Thymus (tissue), 11 donors: Measurements from ENCODE around the gene ADAMTS2. TPM values are rescaled to one million over a fixed set of nuclear protein-coding genes. Genes with fewer than 3 reads are reported as not detected.

Source experiments
- DNase-seq, 9 donors: peaks; one replicate each; pipeline ENCODE4 v3.0.0-alpha.2; 2013; ENCODE audit warnings: low spot score in 9 of 9, low read depth in 6 of 9, missing footprints in 1 of 9
- H3K27ac ChIP-seq, 2 donors: one replicate each; pipeline ENCODE4 v1.5.1; 2013; ENCODE audit warnings: control low read depth in 1 of 2, low read depth in 1 of 2, low read length in 1 of 2, mild to moderate bottlenecking in 1 of 2, moderate library complexity in 1 of 2
- H3K27me3 ChIP-seq, 2 donors: one replicate each; pipeline ENCODE4 v1.5.1; 2013; ENCODE audit warnings: low read length in 1 of 2; ENCODE audit not compliant: control insufficient read depth in 2 of 2, insufficient read depth in 1 of 2
- H3K36me3 ChIP-seq, 2 donors: one replicate each; pipeline ENCODE4 v1.5.1; 2013; ENCODE audit warnings: low read length in 1 of 2, mild to moderate bottlenecking in 1 of 2, moderate library complexity in 1 of 2; ENCODE audit not compliant: control insufficient read depth in 2 of 2, insufficient read depth in 2 of 2
- H3K4me1 ChIP-seq, 2 donors: one replicate each; pipeline ENCODE4 v1.5.1; 2013; ENCODE audit warnings: low read length in 2 of 2; ENCODE audit not compliant: control insufficient read depth in 2 of 2, insufficient read depth in 2 of 2
- H3K4me3 ChIP-seq, 2 donors: one replicate each; pipeline ENCODE4 v1.5.1; 2013; ENCODE audit warnings: low read length in 2 of 2, control low read depth in 1 of 2, mild to moderate bottlenecking in 1 of 2
- H3K9me3 ChIP-seq, 2 donors: one replicate each; pipeline ENCODE4 v1.5.1; 2013; ENCODE audit warnings: low read length in 1 of 2, mild to moderate bottlenecking in 1 of 2; ENCODE audit not compliant: control insufficient read depth in 2 of 2, insufficient read depth in 1 of 2
- WGBS: extraction: QIAGEN DNeasy Blood & Tissue Kit; methylation state at CpG from one replicate; pipeline ENCODE4 v1.1.7; 2013; 5-methylcytosine and 5-hydroxymethylcytosine counted together
- polyA plus RNA-seq: library from polyadenylated mRNA; stranded (reverse); fragments of 200-250 nt; gene quantifications from one replicate; pipeline ENCODE4 v1.2.3, GENCODE V29; 2013
- total RNA-seq: library from RNA; stranded (reverse); fragments of 120-200 nt; gene quantifications from one replicate; pipeline ENCODE4 v1.2.4, GENCODE V29; 2013
- donor health status: healthy.

Gene ADAMTS2
- total and polyA plus RNA-seq, 2 donors, result 1.3 to 1.4 TPM

DNA sequence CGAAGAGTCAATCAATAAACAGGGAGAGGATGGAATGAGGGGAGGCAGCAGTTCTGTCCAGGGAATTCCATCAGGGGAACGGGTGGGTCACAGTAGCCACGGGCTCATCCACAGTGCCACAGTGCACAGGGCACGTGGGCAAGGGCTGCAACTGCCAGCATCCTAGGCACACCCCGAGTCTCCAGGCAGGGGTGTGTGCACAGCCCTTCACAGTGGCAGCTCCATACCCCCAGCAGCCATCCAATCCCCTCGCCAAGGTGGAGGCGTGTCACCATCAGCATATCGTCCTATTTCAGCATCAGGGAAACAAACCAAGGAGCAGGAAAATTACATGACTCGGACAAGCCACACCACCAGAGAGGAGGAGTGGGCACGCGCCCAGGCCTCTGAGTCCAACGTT is 133.6 kb downstream of the ADAMTS2 start:
- no peak overlapping the region for H3K4me3 ChIP-seq
- no peak overlapping the region for H3K27ac ChIP-seq
- no peaks in the 10 kb centered on the region for H3K27me3 ChIP-seq
- peaks cover 0 to 5% of the 10 kb centered on the region in 2 donors for H3K9me3 ChIP-seq
- no peaks in the 10 kb centered on the region for H3K4me1 ChIP-seq
- DNase-seq, result no peak
- H3K36me3 ChIP-seq, result no peaks in the 10 kb centered on the region
- 96% methylated on average over 12 of the region's 12 CpGs for whole genome bisulfite sequencing

DNA sequence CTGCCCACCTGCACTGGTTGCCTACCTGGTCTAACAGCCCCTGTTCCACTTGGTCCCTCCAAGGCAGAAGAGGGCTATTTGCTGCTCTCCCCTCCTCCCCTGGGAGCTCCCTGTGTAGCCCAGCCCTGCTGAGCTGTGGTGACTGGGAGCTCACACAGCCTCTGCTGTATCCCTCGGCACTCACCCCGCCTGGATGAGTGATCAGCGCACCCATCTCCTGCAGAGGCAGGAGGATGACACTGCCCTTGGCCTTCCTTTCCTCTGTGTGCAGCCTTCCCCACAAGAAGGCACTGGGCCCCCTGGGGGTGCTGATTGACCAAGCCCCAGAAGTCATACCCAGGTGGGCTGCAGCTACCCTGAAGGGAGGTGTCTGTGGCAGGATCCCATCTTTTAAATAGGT is 134.2 kb downstream of the ADAMTS2 start:
- H3K4me1 ChIP-seq, result no peaks in the 10 kb centered on the region

DNA sequence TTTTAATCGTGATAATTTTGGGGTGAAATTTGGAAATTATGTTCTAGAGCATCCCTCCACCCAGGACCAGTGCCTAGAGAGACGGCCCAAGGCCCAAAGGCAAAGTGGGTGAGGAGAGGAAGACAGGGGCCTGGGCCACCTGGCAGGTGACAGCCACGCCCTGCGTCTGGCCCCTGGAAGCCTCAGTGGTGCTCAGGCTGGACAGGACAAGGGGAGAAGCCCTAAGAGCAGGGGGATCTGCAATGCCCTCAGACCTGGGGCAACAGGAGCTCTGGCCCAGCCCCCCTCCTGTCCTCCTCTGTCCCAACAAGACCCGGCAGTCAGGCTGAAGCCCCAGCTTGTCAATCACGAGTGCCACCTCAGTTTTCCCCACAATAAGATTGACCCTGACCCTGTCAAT is 134.8 kb downstream of the ADAMTS2 start:
- DNase-seq, result no peak
- peaks cover 0 to 5% of the 10 kb centered on the region in 2 donors for H3K9me3 ChIP-seq
- no peaks in the 10 kb centered on the region for H3K36me3 ChIP-seq
- H3K4me3 ChIP-seq, result no peak overlapping the region
- H3K4me1 ChIP-seq, result no peaks in the 10 kb centered on the region
- no peak overlapping the region for H3K27ac ChIP-seq
- H3K27me3 ChIP-seq, result no peaks in the 10 kb centered on the region
- WGBS, result 93% methylated on average over 6 of the region's 6 CpGs

More for the DNA sequence above, 134.2 kb downstream of the ADAMTS2 start:
- H3K36me3 ChIP-seq, result no peaks in the 10 kb centered on the region
- H3K27ac ChIP-seq, result peak overlapping the region in 1 of 2 donors; percentile 8
- 95% methylated on average over 3 of the region's 3 CpGs for WGBS
- DNase-seq, result no peak
- peaks cover 0 to 5% of the 10 kb centered on the region in 2 donors for H3K9me3 ChIP-seq
- H3K27me3 ChIP-seq, result no peaks in the 10 kb centered on the region
- no peak overlapping the region for H3K4me3 ChIP-seq

DNA sequence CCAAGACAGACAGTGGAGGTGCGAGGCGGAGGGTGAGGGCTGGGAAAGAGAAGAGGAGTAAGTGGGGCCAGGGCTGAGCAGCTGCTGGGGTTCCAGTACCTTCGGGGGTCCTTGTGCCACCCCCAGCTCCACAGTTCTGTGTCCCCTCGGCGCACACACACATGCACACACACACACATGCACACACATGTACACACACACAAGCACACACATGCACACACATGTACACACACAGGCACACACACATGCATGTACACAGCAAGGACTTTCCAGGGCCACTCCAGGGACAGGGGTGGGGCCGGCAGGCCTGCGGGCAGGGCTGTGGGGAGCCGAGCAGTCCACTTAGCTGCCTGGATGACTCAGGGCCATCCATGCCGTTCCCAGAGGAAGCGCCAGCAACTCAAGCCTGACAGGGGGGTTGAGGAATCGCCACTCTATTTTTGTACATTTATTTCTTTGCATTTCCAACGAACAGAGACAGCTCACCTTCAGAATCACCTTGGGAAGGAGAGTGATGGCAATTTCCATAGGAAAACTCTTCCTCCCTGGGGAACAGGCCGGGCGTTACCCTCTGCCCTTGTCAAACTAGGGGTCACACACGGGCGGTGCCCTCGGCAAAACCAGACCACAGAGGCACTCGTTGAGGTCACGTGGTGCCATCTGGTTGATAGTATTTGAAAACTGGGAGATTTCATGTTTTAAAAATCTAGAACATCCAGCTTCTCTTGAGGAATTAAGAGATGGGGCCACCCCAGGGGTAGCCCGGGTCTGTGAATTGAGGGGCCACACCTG is 135.7 kb downstream of the ADAMTS2 start:
- H3K36me3 ChIP-seq, result no peaks in the 10 kb centered on the region
- DNase-seq, result no peak
- 88% methylated on average over 20 of the region's 20 CpGs for WGBS

DNA sequence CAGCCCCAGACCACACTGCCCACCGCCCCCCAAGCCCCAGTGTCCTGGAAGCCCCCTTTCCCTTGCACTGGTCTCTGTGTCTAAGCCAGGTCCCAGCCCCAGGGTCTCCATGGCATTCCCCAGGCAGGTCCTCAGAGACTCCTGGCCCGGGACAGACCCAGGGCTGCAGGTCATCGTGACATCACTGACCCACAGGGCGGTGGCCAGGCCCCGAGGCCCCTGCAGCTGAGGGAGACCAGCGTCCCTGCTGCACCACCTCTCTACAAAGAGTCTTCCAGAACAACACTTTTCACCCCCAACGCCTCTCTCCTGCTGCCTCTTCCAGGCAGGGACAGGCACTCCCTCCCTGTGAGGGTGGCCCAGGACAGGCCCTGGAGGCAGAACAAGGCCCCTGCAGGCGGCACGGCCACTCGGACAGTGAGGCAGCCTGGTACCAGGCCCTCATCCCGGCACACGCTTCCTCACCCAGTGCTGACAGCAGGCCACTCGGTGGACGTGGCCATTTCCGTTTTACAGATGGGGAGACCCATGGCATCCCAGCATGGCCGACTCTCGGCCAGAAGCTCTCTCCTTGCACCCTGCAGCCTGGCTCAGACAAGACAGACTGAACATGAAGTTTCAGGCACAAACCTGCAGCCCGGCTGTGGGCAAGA is 136.4 kb downstream of the ADAMTS2 start:
- Histone ChIP-seq H3K36me3 (no peaks in the 10 kb centered on the region), H3K4me1 (no peaks in the 10 kb centered on the region), H3K9me3 (peaks cover 0 to 5% of the 10 kb centered on the region in 2 donors), H3K27ac (no peak overlapping the region), H3K4me3 (no peak overlapping the region), H3K27me3 (no peaks in the 10 kb centered on the region)
- DNase-seq, result no peak
- WGBS, result 95% methylated on average over 18 of the region's 18 CpGs

More for the DNA sequence above, 135.7 kb downstream of the ADAMTS2 start:
- Histone ChIP-seq H3K27ac (no peak overlapping the region), H3K9me3 (peaks cover 0 to 5% of the 10 kb centered on the region in 2 donors), H3K4me1 (no peaks in the 10 kb centered on the region), H3K27me3 (no peaks in the 10 kb centered on the region), H3K4me3 (no peak overlapping the region)

DNA sequence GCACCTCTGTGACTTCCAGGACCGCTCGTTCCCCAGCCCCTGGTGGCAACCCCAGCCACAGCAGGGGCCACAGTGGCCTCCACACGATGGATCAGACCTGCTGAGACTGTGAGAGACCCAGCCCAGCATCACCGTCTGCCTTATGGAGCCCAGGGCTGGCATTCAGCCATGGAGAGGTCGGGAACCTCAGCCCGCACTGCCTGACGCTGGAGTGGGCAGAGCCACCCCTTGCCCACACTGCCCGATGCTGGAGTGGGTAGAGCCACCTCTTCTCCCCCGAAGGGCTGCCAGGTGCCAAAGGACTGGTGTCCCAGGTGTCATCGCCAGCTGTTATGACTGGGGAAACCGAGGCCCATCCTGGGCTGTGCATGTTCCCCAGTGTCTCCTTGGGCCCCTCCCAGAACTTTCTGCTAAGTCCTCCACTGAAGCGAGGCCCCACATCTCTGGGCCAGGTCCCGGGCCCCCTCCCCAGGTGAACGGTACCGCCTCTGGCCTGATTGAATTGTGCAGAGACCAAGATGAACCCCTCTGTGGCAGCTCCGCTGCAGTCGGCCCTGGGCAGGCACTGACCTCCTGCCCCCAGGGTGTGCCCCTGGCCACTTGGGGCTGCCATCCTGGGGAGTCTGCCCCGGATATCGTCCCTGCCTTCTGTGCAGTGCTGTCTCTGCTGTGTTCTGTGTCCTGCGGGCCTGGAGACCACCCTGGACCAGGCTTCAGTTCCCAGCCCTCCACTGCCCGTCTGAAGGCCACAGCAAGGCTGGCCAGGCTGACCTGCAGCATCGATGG is 137.1 kb downstream of the ADAMTS2 start:
- peaks cover 0 to 5% of the 10 kb centered on the region in 2 donors for H3K9me3 ChIP-seq
- no peaks in the 10 kb centered on the region for H3K27me3 ChIP-seq
- no peak overlapping the region for H3K4me3 ChIP-seq
- no peak overlapping the region for H3K27ac ChIP-seq
- no peak for DNase-seq
- no peaks in the 10 kb centered on the region for H3K4me1 ChIP-seq
- no peaks in the 10 kb centered on the region for H3K36me3 ChIP-seq
- WGBS, result 88% methylated on average over 22 of the region's 22 CpGs

DNA sequence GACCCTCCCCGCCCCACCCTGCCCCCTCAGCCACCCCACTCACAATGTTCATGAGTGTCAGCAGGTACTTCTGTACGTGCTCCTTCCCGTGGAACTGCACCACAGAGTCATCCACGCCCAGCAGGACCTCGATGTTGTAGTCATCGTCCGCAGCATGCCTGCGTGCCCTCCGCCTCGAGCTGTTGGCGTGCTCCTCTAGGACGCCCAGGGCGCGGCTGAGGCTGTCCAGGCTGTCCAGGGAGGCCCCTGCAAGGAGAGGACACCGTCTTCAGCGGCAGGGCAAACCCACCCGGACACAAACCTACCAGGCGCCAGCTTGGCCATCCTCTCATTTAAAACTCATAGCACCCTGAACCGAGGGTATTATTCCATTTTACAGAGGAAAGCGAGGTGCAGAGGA is 137.8 kb downstream of the ADAMTS2 start:
- Histone ChIP-seq H3K27me3 (no peaks in the 10 kb centered on the region), H3K27ac (no peak overlapping the region), H3K4me1 (no peaks in the 10 kb centered on the region), H3K36me3 (no peaks in the 10 kb centered on the region), H3K9me3 (peaks cover 0 to 5% of the 10 kb centered on the region in 2 donors), H3K4me3 (no peak overlapping the region)
- DNase-seq, result no peak
- WGBS, result 87% methylated on average over 20 of the region's 20 CpGs

DNA sequence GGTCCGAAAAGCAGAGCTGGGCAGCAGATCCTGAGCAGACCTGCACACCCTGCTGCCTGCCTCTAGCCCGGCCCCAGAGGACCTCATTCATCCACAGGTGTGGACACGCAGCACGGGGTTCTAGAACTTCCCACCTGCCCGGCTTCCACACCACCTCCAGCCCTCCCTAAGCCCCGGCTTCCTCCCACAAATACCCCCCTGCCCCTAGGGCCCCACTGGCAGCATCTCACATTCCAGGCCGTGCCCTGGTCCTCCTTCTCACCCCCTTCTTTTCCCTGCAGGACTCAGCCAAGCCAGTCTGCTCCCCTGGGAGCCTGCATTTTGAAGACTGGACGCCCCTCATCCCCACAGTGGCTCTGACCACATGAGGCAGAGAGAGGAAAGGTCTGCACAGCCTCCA is 138.9 kb downstream of the ADAMTS2 start:
- WGBS, result 82% methylated on average over 8 of the region's 8 CpGs
- Histone ChIP-seq H3K4me1 (no peaks in the 10 kb centered on the region), H3K9me3 (no peaks in the 10 kb centered on the region)

DNA sequence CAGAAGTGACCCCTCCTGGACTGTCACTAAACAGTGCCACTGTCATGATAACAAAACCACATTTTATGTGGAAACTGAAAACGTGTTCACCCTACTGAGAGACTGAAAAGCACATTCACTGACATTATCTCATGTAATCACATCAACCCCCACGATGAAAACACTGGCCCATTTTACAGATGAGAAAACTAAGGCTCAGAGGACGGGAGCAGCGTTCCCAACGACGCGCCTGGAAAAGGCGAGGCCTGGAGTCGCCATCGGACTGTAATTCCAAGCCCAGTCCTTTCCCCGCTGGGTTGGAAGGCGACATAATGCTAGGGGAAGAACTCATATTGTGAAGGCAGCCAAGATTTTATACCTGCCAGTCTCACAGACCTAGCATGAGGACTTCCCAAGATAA is 140.0 kb downstream of the ADAMTS2 start:
- 85% methylated on average over 12 of the region's 12 CpGs for WGBS
- Histone ChIP-seq H3K4me1 (no peaks in the 10 kb centered on the region), H3K9me3 (no peaks in the 10 kb centered on the region), H3K27ac (no peak overlapping the region), H3K27me3 (no peaks in the 10 kb centered on the region), H3K36me3 (no peaks in the 10 kb centered on the region), H3K4me3 (no peak overlapping the region)
- no peak for DNase-seq

More for the DNA sequence above, 138.9 kb downstream of the ADAMTS2 start:
- no peak for DNase-seq
- Histone ChIP-seq H3K4me3 (no peak overlapping the region), H3K27me3 (no peaks in the 10 kb centered on the region), H3K36me3 (no peaks in the 10 kb centered on the region), H3K27ac (no peak overlapping the region)
